H9 (cell line): ENCODE data around the gene ZNF10. TPM values are rescaled to one million over a fixed set of nuclear protein-coding genes. Genes with fewer than 3 reads are reported as not detected.
A peak's percentile ranks its signal among the peaks of the same experiment; 100 is the strongest.

Source experiments
- DNase-seq: peaks from one replicate; pipeline ENCODE4 v3.0.0-alpha.2; 2017
- H2AFZ ChIP-seq: one replicate; pipeline ENCODE4 v1.6.1; 2013; ENCODE audit warnings: mild to moderate bottlenecking, low read length, control low read depth, moderate library complexity
- H2AK5ac ChIP-seq: 2 replicates; pipeline ENCODE4 v1.6.1; 2013; ENCODE audit warnings: low read length, control low read depth, mixed read lengths; ENCODE audit not compliant: insufficient read length
- H2BK120ac ChIP-seq: one replicate; pipeline ENCODE4 v1.6.1; 2013; ENCODE audit warnings: low read depth, mild to moderate bottlenecking, low read length, control low read depth, inconsistent platforms; ENCODE audit not compliant: poor library complexity, severe bottlenecking
- H2BK12ac ChIP-seq: 2 replicates; pipeline ENCODE4 v1.6.1; 2013; ENCODE audit warnings: low read length, control low read depth, mixed read lengths, low read depth; ENCODE audit not compliant: insufficient read length
- H2BK15ac ChIP-seq: 2 replicates; pipeline ENCODE4 v1.6.1; 2013; ENCODE audit warnings: low read depth, low read length, control low read depth
- H2BK20ac ChIP-seq: one replicate; pipeline ENCODE4 v1.6.1; 2013; ENCODE audit warnings: low read depth, mild to moderate bottlenecking, low read length, control low read depth, inconsistent platforms; ENCODE audit not compliant: poor library complexity, severe bottlenecking
- H2BK5ac ChIP-seq: 2 replicates; pipeline ENCODE4 v1.6.1; 2013; ENCODE audit warnings: low read length, control low read depth, mixed read lengths; ENCODE audit not compliant: insufficient read length
- H3K14ac ChIP-seq: 2 replicates; pipeline ENCODE4 v1.6.1; 2013; ENCODE audit warnings: low read length, control low read depth; ENCODE audit not compliant: insufficient read depth
- H3K18ac ChIP-seq: 2 replicates; pipeline ENCODE4 v1.6.1; 2013; ENCODE audit warnings: low read depth, mild to moderate bottlenecking, mixed read lengths, low read length, control low read depth; ENCODE audit not compliant: insufficient read length
- H3K23ac ChIP-seq: 2 replicates; pipeline ENCODE4 v1.6.1; 2013; ENCODE audit warnings: low read length, control low read depth, mixed read lengths, low read depth; ENCODE audit not compliant: insufficient read length
- H3K23me2 ChIP-seq: 2 replicates; pipeline ENCODE4 v1.6.1; 2013; ENCODE audit warnings: low read depth, mild to moderate bottlenecking, mixed read lengths, low read length, control low read depth; ENCODE audit not compliant: insufficient read length, poor library complexity, severe bottlenecking
- H3K27ac ChIP-seq: 2 replicates; pipeline ENCODE4 v1.5.1; 2013; ENCODE audit warnings: low read length, control low read depth, mixed read lengths, low read depth; ENCODE audit not compliant: insufficient read length
- H3K27me3 ChIP-seq: 2 replicates; pipeline ENCODE4 v1.6.1; 2013; ENCODE audit warnings: low read length, control low read depth, inconsistent platforms; ENCODE audit not compliant: insufficient read depth
- H3K4ac ChIP-seq: 2 replicates; pipeline ENCODE4 v1.6.1; 2013; ENCODE audit warnings: low read depth, mild to moderate bottlenecking, control low read depth, inconsistent platforms, low read length, moderate library complexity
- H3K4me1 ChIP-seq: 2 replicates; pipeline ENCODE4 v1.6.1; 2013; ENCODE audit warnings: low read length, control low read depth, inconsistent platforms; ENCODE audit not compliant: insufficient read depth
- H3K4me2 ChIP-seq: 2 replicates; pipeline ENCODE4 v1.6.1; 2013; ENCODE audit warnings: low read length, control low read depth, mixed read lengths; ENCODE audit not compliant: insufficient read length, insufficient read depth
- H3K56ac ChIP-seq: 2 replicates; pipeline ENCODE4 v1.6.1; 2013; ENCODE audit warnings: low read depth, mild to moderate bottlenecking, mixed read lengths, low read length, control low read depth; ENCODE audit not compliant: insufficient read length
- H3K79me1 ChIP-seq: 2 replicates; pipeline ENCODE4 v1.6.1; 2013; ENCODE audit warnings: low read depth, mild to moderate bottlenecking, moderate library complexity, low read length, control low read depth, inconsistent platforms; ENCODE audit not compliant: insufficient read depth, poor library complexity, severe bottlenecking
- H3K79me2 ChIP-seq: 2 replicates; pipeline ENCODE4 v1.6.1; 2013; ENCODE audit warnings: low read length, control low read depth, inconsistent platforms; ENCODE audit not compliant: insufficient read depth
- H3K9ac ChIP-seq: 2 replicates; pipeline ENCODE4 v1.6.1; 2013; ENCODE audit warnings: low read length, control low read depth, mixed read lengths; ENCODE audit not compliant: insufficient read length; ENCODE audit errors: extremely low read depth
- H3K9me3 ChIP-seq: one replicate; pipeline ENCODE4 v1.6.1; 2013; ENCODE audit warnings: low read depth, low read length, inconsistent platforms; ENCODE audit not compliant: control insufficient read depth
- H3T11ph ChIP-seq: one replicate; pipeline ENCODE4 v1.6.1; 2013; ENCODE audit warnings: mild to moderate bottlenecking, low read length, control low read depth, inconsistent platforms
- H4K20me1 ChIP-seq: one replicate; pipeline ENCODE4 v1.6.1; 2013; ENCODE audit not compliant: control insufficient read depth, insufficient read length, insufficient read depth
- H4K5ac ChIP-seq: 2 replicates; pipeline ENCODE4 v1.6.1; 2013; ENCODE audit warnings: low read depth, mild to moderate bottlenecking, mixed read lengths, low read length, control low read depth; ENCODE audit not compliant: insufficient read length
- H4K8ac ChIP-seq: replicated peaks from 2 replicates; pipeline ENCODE4 v1.6.1; 2013; ENCODE audit warnings: low read length, control low read depth, mixed read lengths, low read depth; ENCODE audit not compliant: insufficient read length
- H4K91ac ChIP-seq: 2 replicates; pipeline ENCODE4 v1.6.1; 2013; ENCODE audit warnings: low read depth, mild to moderate bottlenecking, moderate library complexity, mixed read lengths, low read length, control low read depth; ENCODE audit not compliant: insufficient read length
- H3K27ac Mint-ChIP-seq, 3 experiments: 2 replicates in 2 of 3; 3 replicates in 1 of 3; pipeline ENCODE4 v1.8.0; 2020 to 2021; ENCODE audit warnings: mixed read lengths in 3 of 3, mild to moderate bottlenecking in 1 of 3, moderate library complexity in 1 of 3
- H3K27me3 Mint-ChIP-seq: 2 replicates; pipeline ENCODE4 v1.8.0; 2021; ENCODE audit warnings: low read depth, mild to moderate bottlenecking, moderate library complexity, mixed read lengths
- H3K36me3 Mint-ChIP-seq, 3 experiments: 2 replicates in 2 of 3; 3 replicates in 1 of 3; pipeline ENCODE4 v1.8.0; 2020 to 2021; ENCODE audit warnings: low read depth in 3 of 3, mixed read lengths in 3 of 3; ENCODE audit not compliant: insufficient read depth in 1 of 3
- H3K4me1 Mint-ChIP-seq, 2 experiments: 2 replicates each; pipeline ENCODE4 v1.8.0; 2020; ENCODE audit warnings: mixed read lengths in 2 of 2
- H3K4me3 Mint-ChIP-seq, 2 experiments: 2 replicates in 1 of 2; 3 replicates in 1 of 2; pipeline ENCODE4 v1.8.0; 2020 to 2021; ENCODE audit warnings: mild to moderate bottlenecking in 2 of 2, mixed read lengths in 2 of 2, moderate library complexity in 1 of 2
- H3K9me3 Mint-ChIP-seq, 2 experiments: 2 replicates in 1 of 2; 3 replicates in 1 of 2; pipeline ENCODE4 v1.8.0; 2020; ENCODE audit warnings: mild to moderate bottlenecking in 2 of 2, mixed read lengths in 2 of 2, moderate library complexity in 1 of 2
- WGBS: extraction: QIAGEN DNeasy Blood & Tissue Kit; methylation state at CpG from one replicate; pipeline ENCODE4 v1.1.7; 2013; ENCODE audit warnings: missing lambda C conversion rate, low lambda C conversion rate, mixed read lengths; ENCODE audit not compliant: insufficient read length; ENCODE audit errors: extremely low coverage; 5-methylcytosine and 5-hydroxymethylcytosine counted together
- total RNA-seq: library from RNA; stranded (reverse); gene quantifications from 2 replicates; pipeline ENCODE4 v1.2.1, GENCODE V29; 2021
- TF ChIP-seq, protein P1 (sequence below): fragments of 200-600 bp; sonication (generic); conservative IDR thresholded peaks from 3 replicates; pipeline ENCODE4 v1.8.0; 2021; ENCODE audit warnings: antibody characterized with exemption, mild to moderate bottlenecking

The ZNF10 gene
- total RNA-seq, 1 experiment from 2014 or later, result 15.3 TPM

DNA sequence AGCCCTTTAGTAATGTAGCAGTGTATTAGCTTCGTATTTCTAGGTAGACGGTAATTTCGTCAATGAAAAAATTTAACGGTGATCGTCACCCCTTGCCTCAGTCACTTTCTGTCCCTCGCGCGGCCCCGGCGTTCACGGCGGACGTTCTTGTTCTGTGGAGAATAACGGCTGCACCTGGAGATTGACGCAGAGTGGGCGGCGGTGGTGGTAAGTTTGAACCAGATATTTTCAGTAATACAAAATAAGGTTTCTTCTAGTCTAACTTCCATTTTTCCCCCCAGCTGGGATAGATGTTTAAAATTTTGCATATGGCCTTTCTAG, 341 bp downstream of the ZNF10 start:
- Histone ChIP-seq H3K14ac (peak overlapping the region; percentile 89), H3K79me1 (no peaks in the 10 kb centered on the region), H3T11ph (peak overlapping the region; percentile 48), H4K20me1 (no peaks in the 10 kb centered on the region), H3K27ac (peak overlapping the region; percentile 73), H3K9me3 (peaks cover 37% of the 10 kb centered on the region), H4K8ac (no peak overlapping the region), H2AFZ (no peak overlapping the region), H3K9ac (peak overlapping the region; percentile 95), H4K91ac (no peak overlapping the region), H2BK120ac (no peak overlapping the region), H2BK12ac (no peak overlapping the region), H3K56ac (no peak overlapping the region), H2BK5ac (no peak overlapping the region), H3K23me2 (peaks cover 4% of the 10 kb centered on the region), H2BK20ac (no peak overlapping the region), H3K18ac (peak overlapping the region; percentile 97), H3K27me3 (no peaks in the 10 kb centered on the region), H2BK15ac (no peak overlapping the region), H3K79me2 (peaks cover 3% of the 10 kb centered on the region; the same call in 1 of the 2 replicates), H2AK5ac (no peak overlapping the region), H3K4me1 (no peaks in the 10 kb centered on the region), H4K5ac (peak overlapping the region; percentile 69), H3K4me2 (peak overlapping the region; percentile 85), H3K23ac (no peak overlapping the region), H3K4ac (no peak overlapping the region)
- Mint-ChIP-seq H3K4me1 (peaks cover 8 to 11% of the 10 kb centered on the region in 2 experiments), H3K4me3 (peak overlapping the region; percentile 93), H3K36me3 (peaks cover 66 to 80% (median 79%) of the 10 kb centered on the region in 3 experiments), H3K27me3 (no peaks in the 10 kb centered on the region; the same call in 1 of the 2 replicates), H3K9me3 (peaks cover 59 to 82% of the 10 kb centered on the region in 2 experiments), H3K27ac (peak overlapping the region; percentile 98 to 100 (median 99))
- no CpG with 5 or more reads among the region's 17 CpGs for WGBS
- TF ChIP-seq, protein P1, sequence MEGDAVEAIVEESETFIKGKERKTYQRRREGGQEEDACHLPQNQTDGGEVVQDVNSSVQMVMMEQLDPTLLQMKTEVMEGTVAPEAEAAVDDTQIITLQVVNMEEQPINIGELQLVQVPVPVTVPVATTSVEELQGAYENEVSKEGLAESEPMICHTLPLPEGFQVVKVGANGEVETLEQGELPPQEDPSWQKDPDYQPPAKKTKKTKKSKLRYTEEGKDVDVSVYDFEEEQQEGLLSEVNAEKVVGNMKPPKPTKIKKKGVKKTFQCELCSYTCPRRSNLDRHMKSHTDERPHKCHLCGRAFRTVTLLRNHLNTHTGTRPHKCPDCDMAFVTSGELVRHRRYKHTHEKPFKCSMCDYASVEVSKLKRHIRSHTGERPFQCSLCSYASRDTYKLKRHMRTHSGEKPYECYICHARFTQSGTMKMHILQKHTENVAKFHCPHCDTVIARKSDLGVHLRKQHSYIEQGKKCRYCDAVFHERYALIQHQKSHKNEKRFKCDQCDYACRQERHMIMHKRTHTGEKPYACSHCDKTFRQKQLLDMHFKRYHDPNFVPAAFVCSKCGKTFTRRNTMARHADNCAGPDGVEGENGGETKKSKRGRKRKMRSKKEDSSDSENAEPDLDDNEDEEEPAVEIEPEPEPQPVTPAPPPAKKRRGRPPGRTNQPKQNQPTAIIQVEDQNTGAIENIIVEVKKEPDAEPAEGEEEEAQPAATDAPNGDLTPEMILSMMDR, result no peak
- DNase-seq, result no peak
